ENCODE results near the gene ACTN4. TPM values are rescaled to one million over a fixed set of nuclear protein-coding genes. Genes with fewer than 3 reads are reported as not detected.

The ACTN4 gene
- total and polyA plus RNA-seq, 9 donors: 68.8 to 281 (median 224) TPM

GRCh38 chr19:38658462-38659306 lies 11.2 kb downstream of the ACTN4 start:
- Histone ChIP-seq H3K9me3 (replicated peaks; ENCODE audit: control insufficient read depth, low read depth, low read length) (no peaks in the 10 kb centered on the region), H3K4me3 (ENCODE audit: low read length) (no peak overlapping the region), H3K27ac (ENCODE audit: low read length) (peak overlapping the region; percentile 86), H3K4me1 (ENCODE audit: control insufficient read depth, insufficient read depth, low read length) (peaks cover 73% of the 10 kb centered on the region), H3K27me3 (ENCODE audit: control insufficient read depth, insufficient read depth, low read length) (no peaks in the 10 kb centered on the region), H3K36me3 (ENCODE audit: control insufficient read depth, insufficient read depth, low read length) (peaks cover 9% of the 10 kb centered on the region)
- 56% methylated on average over 6 of the region's 15 CpGs for WGBS (ENCODE audit: insufficient coverage)
- peak; percentile 90 for DNase-seq

- Histone ChIP-seq H3K27ac (ENCODE audit: low read length) (peak overlapping the region; percentile 5), H3K4me3 (ENCODE audit: low read length) (no peak overlapping the region), H3K4me1 (ENCODE audit: control insufficient read depth, insufficient read depth, low read length) (peaks cover 76% of the 10 kb centered on the region), H3K36me3 (ENCODE audit: control insufficient read depth, insufficient read depth, low read length) (peaks cover 11% of the 10 kb centered on the region), H3K9me3 (replicated peaks; ENCODE audit: control insufficient read depth, low read depth, low read length) (no peaks in the 10 kb centered on the region), H3K27me3 (ENCODE audit: control insufficient read depth, insufficient read depth, low read length) (no peaks in the 10 kb centered on the region)
- no peak for DNase-seq
- WGBS (ENCODE audit: insufficient coverage): 73% methylated on average over 7 of the region's 9 CpGs
Observed at GRCh38 chr19:38660724-38661123, 13.3 kb downstream of the ACTN4 start.

GRCh38 chr19:38661136-38661535 lies 13.7 kb downstream of the ACTN4 start:
- Histone ChIP-seq H3K9me3 (replicated peaks; ENCODE audit: control insufficient read depth, low read depth, low read length) (no peaks in the 10 kb centered on the region), H3K4me3 (ENCODE audit: low read length) (no peak overlapping the region), H3K27ac (ENCODE audit: low read length) (peak overlapping the region; percentile 5), H3K4me1 (ENCODE audit: control insufficient read depth, insufficient read depth, low read length) (peaks cover 79% of the 10 kb centered on the region), H3K36me3 (ENCODE audit: control insufficient read depth, insufficient read depth, low read length) (peaks cover 11% of the 10 kb centered on the region), H3K27me3 (ENCODE audit: control insufficient read depth, insufficient read depth, low read length) (no peaks in the 10 kb centered on the region)
- no peak for DNase-seq
- WGBS (ENCODE audit: insufficient coverage): 61% methylated on average over 3 of the region's 7 CpGs

GRCh38 chr19:38661996-38662395 lies 14.5 kb downstream of the ACTN4 start:
- H3K9me3 ChIP-seq (replicated peaks; ENCODE audit: control insufficient read depth, low read depth, low read length): no peaks in the 10 kb centered on the region
- peaks cover 80% of the 10 kb centered on the region for H3K4me1 ChIP-seq (ENCODE audit: control insufficient read depth, insufficient read depth, low read length)
- H3K36me3 ChIP-seq (ENCODE audit: control insufficient read depth, insufficient read depth, low read length): peaks cover 4% of the 10 kb centered on the region
- no peak overlapping the region for H3K4me3 ChIP-seq (ENCODE audit: low read length)
- H3K27ac ChIP-seq (ENCODE audit: low read length): peak overlapping the region; percentile 96
- WGBS (ENCODE audit: insufficient coverage): no CpG with 5 or more reads among the region's 1 CpG
- H3K27me3 ChIP-seq (ENCODE audit: control insufficient read depth, insufficient read depth, low read length): no peaks in the 10 kb centered on the region
- DNase-seq: no peak

GRCh38 chr19:38662537-38663155 lies 15.2 kb downstream of the ACTN4 start:
- Histone ChIP-seq H3K4me3 (ENCODE audit: low read length) (no peak overlapping the region), H3K36me3 (ENCODE audit: control insufficient read depth, insufficient read depth, low read length) (peaks cover 4% of the 10 kb centered on the region), H3K27ac (ENCODE audit: low read length) (peak overlapping the region; percentile 96)

GRCh38 chr19:38663156-38663651 lies 15.8 kb downstream of the ACTN4 start:
- WGBS (ENCODE audit: insufficient coverage): 37% methylated on average over 18 of the region's 22 CpGs
- no peaks in the 10 kb centered on the region for H3K9me3 ChIP-seq (replicated peaks; ENCODE audit: control insufficient read depth, low read depth, low read length)
- peaks cover 4% of the 10 kb centered on the region for H3K36me3 ChIP-seq (ENCODE audit: control insufficient read depth, insufficient read depth, low read length)
- H3K4me1 ChIP-seq (ENCODE audit: control insufficient read depth, insufficient read depth, low read length): peaks cover 81% of the 10 kb centered on the region
- H3K27me3 ChIP-seq (ENCODE audit: control insufficient read depth, insufficient read depth, low read length): no peaks in the 10 kb centered on the region
- DNase-seq: peak; percentile 64
- peak overlapping the region; percentile 32 for H3K4me3 ChIP-seq (ENCODE audit: low read length)
- H3K27ac ChIP-seq (ENCODE audit: low read length): peak overlapping the region; percentile 96

More at GRCh38 chr19:38662537-38663155, 15.2 kb downstream of the ACTN4 start:
- no peak for DNase-seq
- 78% methylated on average over 1 of the region's 7 CpGs for WGBS (ENCODE audit: insufficient coverage)
- no peaks in the 10 kb centered on the region for H3K9me3 ChIP-seq (replicated peaks; ENCODE audit: control insufficient read depth, low read depth, low read length)
- H3K27me3 ChIP-seq (ENCODE audit: control insufficient read depth, insufficient read depth, low read length): no peaks in the 10 kb centered on the region
- peaks cover 80% of the 10 kb centered on the region for H3K4me1 ChIP-seq (ENCODE audit: control insufficient read depth, insufficient read depth, low read length)

GRCh38 chr19:38663957-38664502 lies 16.6 kb downstream of the ACTN4 start:
- WGBS (ENCODE audit: insufficient coverage): 26% methylated on average over 13 of the region's 19 CpGs
- peak overlapping the region; percentile 32 for H3K4me3 ChIP-seq (ENCODE audit: low read length)

GRCh38 chr19:38664503-38665211 lies 17.2 kb downstream of the ACTN4 start:
- DNase-seq: peak; percentile 54
- H3K27me3 ChIP-seq (ENCODE audit: control insufficient read depth, insufficient read depth, low read length): no peaks in the 10 kb centered on the region
- peaks cover 84% of the 10 kb centered on the region for H3K4me1 ChIP-seq (ENCODE audit: control insufficient read depth, insufficient read depth, low read length)
- H3K27ac ChIP-seq (ENCODE audit: low read length): peak overlapping the region; percentile 96
- H3K4me3 ChIP-seq (ENCODE audit: low read length): peak overlapping the region; percentile 32
- WGBS (ENCODE audit: insufficient coverage): no CpG with 5 or more reads among the region's 7 CpGs
- no peaks in the 10 kb centered on the region for H3K9me3 ChIP-seq (replicated peaks; ENCODE audit: control insufficient read depth, low read depth, low read length)
- H3K36me3 ChIP-seq (ENCODE audit: control insufficient read depth, insufficient read depth, low read length): peaks cover 4% of the 10 kb centered on the region

More at GRCh38 chr19:38663957-38664502, 16.6 kb downstream of the ACTN4 start:
- peak overlapping the region; percentile 96 for H3K27ac ChIP-seq (ENCODE audit: low read length)
- H3K36me3 ChIP-seq (ENCODE audit: control insufficient read depth, insufficient read depth, low read length): peaks cover 4% of the 10 kb centered on the region
- H3K4me1 ChIP-seq (ENCODE audit: control insufficient read depth, insufficient read depth, low read length): peaks cover 84% of the 10 kb centered on the region
- peak; percentile 55 for DNase-seq
- no peaks in the 10 kb centered on the region for H3K9me3 ChIP-seq (replicated peaks; ENCODE audit: control insufficient read depth, low read depth, low read length)
- no peaks in the 10 kb centered on the region for H3K27me3 ChIP-seq (ENCODE audit: control insufficient read depth, insufficient read depth, low read length)

- no peaks in the 10 kb centered on the region for H3K9me3 ChIP-seq (replicated peaks; ENCODE audit: control insufficient read depth, low read depth, low read length)
- 70% methylated on average over 7 of the region's 13 CpGs for WGBS (ENCODE audit: insufficient coverage)
- peaks cover 87% of the 10 kb centered on the region for H3K4me1 ChIP-seq (ENCODE audit: control insufficient read depth, insufficient read depth, low read length)
- H3K27me3 ChIP-seq (ENCODE audit: control insufficient read depth, insufficient read depth, low read length): no peaks in the 10 kb centered on the region
- H3K27ac ChIP-seq (ENCODE audit: low read length): peak overlapping the region; percentile 96
- H3K36me3 ChIP-seq (ENCODE audit: control insufficient read depth, insufficient read depth, low read length): peaks cover 4% of the 10 kb centered on the region
- DNase-seq: no peak
- H3K4me3 ChIP-seq (ENCODE audit: low read length): no peak overlapping the region
Observed at GRCh38 chr19:38665219-38665931, 17.9 kb downstream of the ACTN4 start.
